SK-N-SH (cell line): ENCODE measurements around the gene AFMID. TPM values are rescaled to one million over a fixed set of nuclear protein-coding genes. Genes with fewer than 3 reads are reported as not detected.
"Not testable (repeated sequence)": the region's sequence is repeated elsewhere in the genome, so short reads cannot be mapped to it uniquely, and the experiment has no call there.

Source experiments
- CTCF ChIA-PET: fragments of 300-600, 350-600 bp; formaldehyde crosslinking; extraction: SDS; loops from one replicate; lab custom pipeline; 2021; lab: Yijun Ruan, JAX
- POLR2A ChIA-PET: fragments of 350-600 bp; sonication (Branson Sonifier 250); formaldehyde crosslinking; extraction: SDS; loops from one replicate; lab custom pipeline; 2020; ENCODE audit warnings: antibody characterized with exemption, inconsistent platforms; lab: Yijun Ruan, JAX
- DNase-seq: peaks from one replicate; pipeline ENCODE4 v3.0.0; 2012
- H2AFZ ChIP-seq: fragments of 200-600 bp; sonication (generic); 2 replicates; pipeline ENCODE4 v1.8.1; 2016; ENCODE audit warnings: antibody characterized with exemption, mild to moderate bottlenecking, low read depth
- H3F3A ChIP-seq: fragments of 200-600 bp; sonication (generic); replicated peaks from 2 replicates; pipeline ENCODE3; 2016; ENCODE audit warnings: antibody characterized with exemption, mild to moderate bottlenecking; ENCODE audit not compliant: insufficient read depth
- H3K27ac ChIP-seq, 2 experiments: fragments of 200-500 bp in 1 of 2; fragments of 200-600 bp in 1 of 2; sonication (Bioruptor generic) in 1 of 2; sonication (generic), shearing (Covaris generic) in 1 of 2; 2 replicates each; pipeline versions ENCODE4 v1.5.1 to v1.6.1; 2014 to 2016; ENCODE audit warnings: low read depth in 2 of 2, inconsistent platforms in 1 of 2, low read length in 1 of 2, mild to moderate bottlenecking in 1 of 2, mixed read lengths in 1 of 2
- H3K27me3 ChIP-seq: fragments of 200-600 bp; sonication (generic), shearing (Covaris generic); 2 replicates; pipeline ENCODE4 v1.6.1; 2016; ENCODE audit warnings: mixed run types; ENCODE audit not compliant: insufficient read depth
- H3K36me3 ChIP-seq, 2 experiments: fragments of 200-500 bp in 1 of 2; fragments of 200-600 bp in 1 of 2; sonication (Bioruptor generic) in 1 of 2; sonication (generic) in 1 of 2; replicated peaks in 1 of 2; 2 replicates each; pipeline versions ENCODE3 to v1.5.1; 2014 to 2016; ENCODE audit warnings: low read length in 1 of 2, mild to moderate bottlenecking in 1 of 2; ENCODE audit not compliant: insufficient read depth in 2 of 2, control insufficient read depth in 1 of 2
- H3K4me1 ChIP-seq, 2 experiments: fragments of 200-500 bp in 1 of 2; fragments of 200-600 bp in 1 of 2; sonication (Bioruptor generic) in 1 of 2; sonication (generic), shearing (Covaris generic) in 1 of 2; 2 replicates each; pipeline versions ENCODE4 v1.5.1 to v1.6.1; 2014 to 2016; ENCODE audit warnings: low read depth in 1 of 2, low read length in 1 of 2, mixed run types in 1 of 2; ENCODE audit not compliant: insufficient read depth in 2 of 2, control insufficient read depth in 1 of 2
- H3K4me2 ChIP-seq: fragments of 200-600 bp; sonication (generic), shearing (Covaris generic); 2 replicates; pipeline ENCODE4 v1.6.1; 2017; ENCODE audit warnings: mixed run types
- H3K4me3 ChIP-seq, 2 experiments: fragments of 200-500 bp in 1 of 2; fragments of 200-600 bp in 1 of 2; sonication (Bioruptor generic) in 1 of 2; sonication (generic), shearing (Covaris generic) in 1 of 2; 2 replicates each; pipeline versions ENCODE4 v1.5.1 to v1.8.1; 2014 to 2016; ENCODE audit warnings: low read depth in 2 of 2, inconsistent platforms in 1 of 2, low read length in 1 of 2, mild to moderate bottlenecking in 1 of 2, mixed read lengths in 1 of 2, moderate library complexity in 1 of 2
- H3K79me2 ChIP-seq: fragments of 200-600 bp; sonication (generic); 2 replicates; pipeline ENCODE4 v1.8.1; 2017; ENCODE audit warnings: mild to moderate bottlenecking; ENCODE audit not compliant: insufficient read depth
- H3K9ac ChIP-seq: fragments of 200-600 bp; sonication (generic); 2 replicates; pipeline ENCODE4 v1.6.1; 2017; ENCODE audit warnings: mixed run types
- H3K9me2 ChIP-seq: fragments of 200-600 bp; sonication (generic); 2 replicates; pipeline ENCODE4 v1.6.1; 2017; ENCODE audit warnings: mixed run types
- H3K9me3 ChIP-seq: fragments of 200-600 bp; sonication (generic); 2 replicates; pipeline ENCODE4 v1.6.1; 2017; ENCODE audit warnings: mixed run types, mild to moderate bottlenecking, moderate library complexity
- H4K20me1 ChIP-seq: fragments of 200-600 bp; sonication (generic); 2 replicates; pipeline ENCODE4 v1.6.1; 2017; ENCODE audit warnings: mild to moderate bottlenecking, mixed run types; ENCODE audit not compliant: insufficient read depth
- CHD2 ChIP-seq: fragments of 150-350 bp; IDR thresholded peaks from 2 replicates; pipeline ENCODE4 v1.6.1; 2018; ENCODE audit warnings: low read length; ENCODE audit not compliant: partially characterized antibody
- ELF1 ChIP-seq: IDR thresholded peaks from 2 replicates; pipeline ENCODE4 v1.4.0; 2012
- EZH2phosphoT487 ChIP-seq: fragments of 200-600 bp; sonication (generic); IDR thresholded peaks from 2 replicates; pipeline ENCODE4 v1.6.1; 2017; ENCODE audit warnings: low read depth, mixed run types, mild to moderate bottlenecking, antibody characterized with exemption, moderate library complexity, borderline replicate concordance
- FOXJ3 ChIP-seq: sonication (generic); formaldehyde crosslinking; IDR thresholded peaks from 2 replicates; pipeline ENCODE4 v1.5.1; 2020; ENCODE audit warnings: mild to moderate bottlenecking, missing genetic modification reagents
- GABPA ChIP-seq: IDR thresholded peaks from 2 replicates; pipeline ENCODE4 v1.4.0; 2012; ENCODE audit warnings: low read depth, mild to moderate bottlenecking
- GATA2 ChIP-seq: sonication (generic); formaldehyde crosslinking; IDR thresholded peaks from 2 replicates; pipeline ENCODE4 v1.5.0; 2020; ENCODE audit warnings: mild to moderate bottlenecking, missing genetic modification reagents
- MEF2A ChIP-seq: IDR thresholded peaks from 2 replicates; pipeline ENCODE4 v1.4.0; 2012; ENCODE audit warnings: low read depth, borderline replicate concordance
- POLR2AphosphoS5 ChIP-seq: IDR thresholded peaks from 2 replicates; pipeline ENCODE4 v1.6.1; 2012; ENCODE audit warnings: low read depth, low read length
- RXRA ChIP-seq: IDR thresholded peaks from 2 replicates; pipeline ENCODE4 v1.4.0; 2012; ENCODE audit warnings: low read depth, mild to moderate bottlenecking, borderline replicate concordance
- SMC3 ChIP-seq: IDR thresholded peaks from 2 replicates; pipeline ENCODE4 v1.6.1; 2012; ENCODE audit warnings: low read depth, low read length, improper control_type of control experiment
- TAF1 ChIP-seq: IDR thresholded peaks from 2 replicates; pipeline ENCODE4 v1.6.1; 2012; ENCODE audit warnings: low read depth, mild to moderate bottlenecking, low read length, moderate library complexity, borderline replicate concordance
- TCF12 ChIP-seq: IDR thresholded peaks from 2 replicates; pipeline ENCODE4 v1.4.0; 2012
- YY1 ChIP-seq: IDR thresholded peaks from 2 replicates; pipeline ENCODE4 v1.4.0; 2012; ENCODE audit warnings: low read depth, mild to moderate bottlenecking
- WGBS: methylation state at CpG from one replicate; pipeline ENCODE4 v1.1.6; 2017; ENCODE audit warnings: low lambda C conversion rate; 5-methylcytosine and 5-hydroxymethylcytosine counted together
- polyA plus RNA-seq, 3 experiments: library from polyadenylated mRNA; depleted of rRNA; stranded (reverse); fragments of >200 nt; gene quantifications; 2 replicates each; pipeline ENCODE4 v1.2.3, GENCODE V29; 2012
- TF ChIP-seq, protein P1 (sequence below): IDR thresholded peaks from 2 replicates; pipeline ENCODE4 v1.4.0; 2012; ENCODE audit warnings: low read depth, borderline replicate concordance
- TF ChIP-seq, protein P2 (sequence below): IDR thresholded peaks from 2 replicates; pipeline ENCODE4 v1.4.0; 2012; ENCODE audit warnings: low read depth
- TF ChIP-seq, protein P3 (sequence below): IDR thresholded peaks from 2 replicates; pipeline ENCODE4 v1.4.0; 2012; ENCODE audit warnings: low read depth, borderline replicate concordance
- TF ChIP-seq, protein P4 (sequence below): fragments of 150-350 bp; IDR thresholded peaks from 2 replicates; pipeline ENCODE4 v1.6.1; 2017; ENCODE audit warnings: antibody characterized with exemption, low read length, low read depth, borderline replicate concordance
- TF ChIP-seq, protein P5 (sequence below): IDR thresholded peaks from 2 replicates; pipeline ENCODE4; 2012

AFMID gene
- polyA plus RNA-seq, 1 of the 3 experiments (the other 2 are of a cell fraction): 44.4 TPM

DNA sequence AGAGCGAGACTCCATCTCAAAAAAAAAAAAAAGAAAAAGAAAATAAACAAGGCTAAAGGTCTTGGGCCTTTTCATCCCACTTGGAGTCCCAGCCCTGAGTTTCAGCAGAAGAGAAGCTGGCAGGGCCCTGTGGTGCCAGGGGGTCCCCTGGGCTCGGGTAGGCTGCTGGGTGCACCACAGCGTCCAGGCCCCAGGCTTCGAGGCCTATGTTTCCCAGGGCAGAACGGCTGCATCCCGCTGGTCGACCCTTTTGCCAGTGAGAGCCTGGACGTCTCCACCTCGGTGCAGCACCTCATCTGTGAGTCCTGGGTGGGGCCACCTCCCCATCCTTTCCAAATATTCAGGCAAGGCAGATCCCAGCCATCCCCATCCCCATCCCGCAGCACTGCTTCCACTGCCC lies 46.5 kb downstream of the AFMID start:
- Histone ChIP-seq H3K4me2 (no peak overlapping the region), H3K9me3 (no peaks in the 10 kb centered on the region), H4K20me1 (no peaks in the 10 kb centered on the region), H3K27ac (no peak overlapping the region), H3K27me3 (peaks cover 21% of the 10 kb centered on the region), H2AFZ (no peak overlapping the region), H3K4me1 (peaks cover 0 to 32% of the 10 kb centered on the region in 2 experiments; a peak in 1 of 4 replicates), H3K36me3 (no peaks in the 10 kb centered on the region), H3K9ac (no peak overlapping the region), H3F3A (no peaks in the 10 kb centered on the region), H3K9me2 (no peaks in the 10 kb centered on the region), H3K79me2 (no peaks in the 10 kb centered on the region), H3K4me3 (no peak overlapping the region)
- TF ChIP-seq EZH2phosphoT487 (no peak), SMC3 (no peak)
- no peak for DNase-seq
- WGBS: 84% methylated on average over 10 of the region's 10 CpGs
- CTCF ChIA-PET: interaction anchor here (6.4 kb wide), 1 partner anchor 17 kb away, joined by 95 read pairs; no protein-coding TSS in a partner anchor
- POLR2A ChIA-PET: interaction anchor here (0.6 kb wide), 1 partner anchor 23 kb away, joined by 3 read pairs; no protein-coding TSS in a partner anchor

DNA sequence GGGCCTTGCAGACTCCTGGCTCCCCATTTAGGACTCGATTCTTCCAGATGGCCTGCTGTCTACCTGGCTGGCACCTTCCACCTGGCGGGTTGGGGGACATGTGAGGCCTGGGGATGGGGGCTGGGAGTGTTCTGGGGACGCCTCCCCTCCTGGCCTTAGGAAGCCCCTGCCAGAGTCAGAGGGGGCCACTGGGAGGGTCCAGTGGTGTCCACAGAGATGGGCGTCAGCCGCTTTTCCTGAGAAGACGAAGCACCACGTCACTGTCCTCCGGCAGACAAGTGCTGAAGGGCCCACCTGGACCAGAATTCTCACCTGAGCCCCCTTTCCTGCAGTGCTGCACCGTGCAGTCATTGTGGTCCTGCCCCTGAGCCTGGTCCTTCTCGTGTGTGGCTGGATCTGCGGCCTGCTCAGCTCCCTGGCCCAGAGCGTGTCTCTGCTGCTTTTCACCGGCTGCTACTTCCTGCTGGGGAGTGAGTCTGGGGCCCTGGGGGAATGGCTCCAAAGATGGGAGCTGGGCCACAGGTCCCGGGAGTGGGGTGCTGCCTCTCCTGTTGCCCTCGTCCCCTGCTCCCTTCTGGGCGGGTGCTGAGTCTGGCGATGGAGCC lies 47.2 kb downstream of the AFMID start:
- no peaks in the 10 kb centered on the region for H3K9me2 ChIP-seq
- DNase-seq: no peak
- H2AFZ ChIP-seq: no peak overlapping the region
- 69% methylated on average over 12 of the region's 17 CpGs for WGBS
- ChIA-PET CTCF (interaction anchor here (0.6 to 6.4 kb wide), 2 partner anchors 17 to 903 kb away, joined by 3 to 95 read pairs; no protein-coding TSS in a partner anchor), POLR2A (interaction anchor here (0.6 kb wide), 1 partner anchor 22 kb away, joined by 3 read pairs; no protein-coding TSS in a partner anchor)
- TF ChIP-seq, protein P1, sequence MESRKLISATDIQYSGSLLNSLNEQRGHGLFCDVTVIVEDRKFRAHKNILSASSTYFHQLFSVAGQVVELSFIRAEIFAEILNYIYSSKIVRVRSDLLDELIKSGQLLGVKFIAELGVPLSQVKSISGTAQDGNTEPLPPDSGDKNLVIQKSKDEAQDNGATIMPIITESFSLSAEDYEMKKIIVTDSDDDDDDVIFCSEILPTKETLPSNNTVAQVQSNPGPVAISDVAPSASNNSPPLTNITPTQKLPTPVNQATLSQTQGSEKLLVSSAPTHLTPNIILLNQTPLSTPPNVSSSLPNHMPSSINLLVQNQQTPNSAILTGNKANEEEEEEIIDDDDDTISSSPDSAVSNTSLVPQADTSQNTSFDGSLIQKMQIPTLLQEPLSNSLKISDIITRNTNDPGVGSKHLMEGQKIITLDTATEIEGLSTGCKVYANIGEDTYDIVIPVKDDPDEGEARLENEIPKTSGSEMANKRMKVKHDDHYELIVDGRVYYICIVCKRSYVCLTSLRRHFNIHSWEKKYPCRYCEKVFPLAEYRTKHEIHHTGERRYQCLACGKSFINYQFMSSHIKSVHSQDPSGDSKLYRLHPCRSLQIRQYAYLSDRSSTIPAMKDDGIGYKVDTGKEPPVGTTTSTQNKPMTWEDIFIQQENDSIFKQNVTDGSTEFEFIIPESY: no peak
- TF ChIP-seq ELF1 (no peak), EZH2phosphoT487 (no peak), RXRA (no peak), GABPA (no peak), POLR2AphosphoS5 (no peak), TAF1 (no peak), CHD2 (no peak), GATA2 (no peak), TCF12 (no peak), MEF2A (no peak), YY1 (no peak), FOXJ3 (no peak)
- TF ChIP-seq, protein P2, sequence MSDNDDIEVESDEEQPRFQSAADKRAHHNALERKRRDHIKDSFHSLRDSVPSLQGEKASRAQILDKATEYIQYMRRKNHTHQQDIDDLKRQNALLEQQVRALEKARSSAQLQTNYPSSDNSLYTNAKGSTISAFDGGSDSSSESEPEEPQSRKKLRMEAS: no peak
- TF ChIP-seq, protein P3, sequence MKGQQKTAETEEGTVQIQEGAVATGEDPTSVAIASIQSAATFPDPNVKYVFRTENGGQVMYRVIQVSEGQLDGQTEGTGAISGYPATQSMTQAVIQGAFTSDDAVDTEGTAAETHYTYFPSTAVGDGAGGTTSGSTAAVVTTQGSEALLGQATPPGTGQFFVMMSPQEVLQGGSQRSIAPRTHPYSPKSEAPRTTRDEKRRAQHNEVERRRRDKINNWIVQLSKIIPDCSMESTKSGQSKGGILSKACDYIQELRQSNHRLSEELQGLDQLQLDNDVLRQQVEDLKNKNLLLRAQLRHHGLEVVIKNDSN: no peak
- TF ChIP-seq, protein P4, sequence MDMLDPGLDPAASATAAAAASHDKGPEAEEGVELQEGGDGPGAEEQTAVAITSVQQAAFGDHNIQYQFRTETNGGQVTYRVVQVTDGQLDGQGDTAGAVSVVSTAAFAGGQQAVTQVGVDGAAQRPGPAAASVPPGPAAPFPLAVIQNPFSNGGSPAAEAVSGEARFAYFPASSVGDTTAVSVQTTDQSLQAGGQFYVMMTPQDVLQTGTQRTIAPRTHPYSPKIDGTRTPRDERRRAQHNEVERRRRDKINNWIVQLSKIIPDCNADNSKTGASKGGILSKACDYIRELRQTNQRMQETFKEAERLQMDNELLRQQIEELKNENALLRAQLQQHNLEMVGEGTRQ: no peak
- TF ChIP-seq, protein P5, sequence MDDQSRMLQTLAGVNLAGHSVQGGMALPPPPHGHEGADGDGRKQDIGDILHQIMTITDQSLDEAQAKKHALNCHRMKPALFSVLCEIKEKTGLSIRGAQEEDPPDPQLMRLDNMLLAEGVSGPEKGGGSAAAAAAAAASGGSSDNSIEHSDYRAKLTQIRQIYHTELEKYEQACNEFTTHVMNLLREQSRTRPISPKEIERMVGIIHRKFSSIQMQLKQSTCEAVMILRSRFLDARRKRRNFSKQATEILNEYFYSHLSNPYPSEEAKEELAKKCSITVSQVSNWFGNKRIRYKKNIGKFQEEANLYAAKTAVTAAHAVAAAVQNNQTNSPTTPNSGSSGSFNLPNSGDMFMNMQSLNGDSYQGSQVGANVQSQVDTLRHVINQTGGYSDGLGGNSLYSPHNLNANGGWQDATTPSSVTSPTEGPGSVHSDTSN: no peak
- H4K20me1 ChIP-seq: no peaks in the 10 kb centered on the region
- H3K36me3 ChIP-seq: no peaks in the 10 kb centered on the region
- H3K4me3 ChIP-seq: no peak overlapping the region
- peaks cover 0 to 36% of the 10 kb centered on the region in 2 experiments; a peak in 1 of 4 replicates for H3K4me1 ChIP-seq
- no peak overlapping the region for H3K9ac ChIP-seq
- H3K9me3 ChIP-seq: no peaks in the 10 kb centered on the region
- H3K79me2 ChIP-seq: no peaks in the 10 kb centered on the region
- H3K27me3 ChIP-seq: peaks cover 21% of the 10 kb centered on the region
- H3F3A ChIP-seq: no peaks in the 10 kb centered on the region
- H3K27ac ChIP-seq: no peak overlapping the region; a peak in 1 of 4 replicates
- no peak overlapping the region for H3K4me2 ChIP-seq

DNA sequence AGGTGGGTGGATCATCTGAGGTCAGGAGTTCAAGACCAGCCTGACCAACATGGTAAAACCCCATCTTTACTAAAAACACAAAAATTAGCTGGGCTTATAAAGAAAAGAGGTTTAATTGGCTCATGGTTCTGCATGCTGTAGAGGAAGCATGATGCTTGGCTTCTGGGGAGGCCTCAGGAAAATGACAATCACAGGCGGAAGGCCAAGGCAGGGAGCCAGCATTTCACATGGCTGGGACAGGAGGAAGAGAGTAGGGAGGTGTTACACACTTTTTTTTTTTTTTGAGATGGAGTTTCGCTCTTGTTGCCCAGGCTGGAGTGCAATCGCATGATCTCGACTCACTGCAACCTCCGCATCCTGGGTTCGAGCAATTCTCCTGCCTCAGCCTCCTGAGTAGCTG lies 47.9 kb downstream of the AFMID start:
- DNase-seq, H3K4me3 ChIP-seq, H3K9ac ChIP-seq, H2AFZ ChIP-seq, H3K36me3 ChIP-seq, H3K9me3 ChIP-seq, H3K9me2 ChIP-seq, H3K4me2 ChIP-seq, H3K27ac ChIP-seq, H3K79me2 ChIP-seq, H3F3A ChIP-seq, POLR2A ChIA-PET, H4K20me1 ChIP-seq: not testable (repeated sequence)
- WGBS: 90% methylated on average over 6 of the region's 6 CpGs
- CTCF ChIA-PET: interaction anchor here (0.6 to 6.4 kb wide), 2 partner anchors 16 to 904 kb away, joined by 3 to 95 read pairs; no protein-coding TSS in a partner anchor
- H3K27me3 ChIP-seq: peaks cover 21% of the 10 kb centered on the region
- H3K4me1 ChIP-seq: peaks cover 0 to 36% of the 10 kb centered on the region in 2 experiments; a peak in 1 of 4 replicates
